Gastrocnemius medialis (tissue), 4 donors: ENCODE measurements around the gene LRRC56.

Source experiments
- CTCF ChIP-seq, 5 experiments: fragments of 450-650 bp in 3 of 5; fragments of 200-600 bp in 2 of 5; sonication (generic) in 2 of 5; IDR thresholded peaks in 4 of 5; conservative IDR thresholded peaks in 1 of 5; 1 replicate in 4 of 5; 2 replicates in 1 of 5; pipeline ENCODE4 v1.5.1; 2016 to 2019; ENCODE audit warnings: antibody characterized with exemption in 5 of 5, mild to moderate bottlenecking in 3 of 5, moderate library complexity in 3 of 5
- POLR2A ChIP-seq, 2 donors: fragments of 450-650 bp; IDR thresholded peaks; one replicate each; pipeline ENCODE4 v1.6.1; 2017; ENCODE audit warnings: antibody characterized with exemption in 2 of 2, mild to moderate bottlenecking in 2 of 2, moderate library complexity in 2 of 2

DNA sequence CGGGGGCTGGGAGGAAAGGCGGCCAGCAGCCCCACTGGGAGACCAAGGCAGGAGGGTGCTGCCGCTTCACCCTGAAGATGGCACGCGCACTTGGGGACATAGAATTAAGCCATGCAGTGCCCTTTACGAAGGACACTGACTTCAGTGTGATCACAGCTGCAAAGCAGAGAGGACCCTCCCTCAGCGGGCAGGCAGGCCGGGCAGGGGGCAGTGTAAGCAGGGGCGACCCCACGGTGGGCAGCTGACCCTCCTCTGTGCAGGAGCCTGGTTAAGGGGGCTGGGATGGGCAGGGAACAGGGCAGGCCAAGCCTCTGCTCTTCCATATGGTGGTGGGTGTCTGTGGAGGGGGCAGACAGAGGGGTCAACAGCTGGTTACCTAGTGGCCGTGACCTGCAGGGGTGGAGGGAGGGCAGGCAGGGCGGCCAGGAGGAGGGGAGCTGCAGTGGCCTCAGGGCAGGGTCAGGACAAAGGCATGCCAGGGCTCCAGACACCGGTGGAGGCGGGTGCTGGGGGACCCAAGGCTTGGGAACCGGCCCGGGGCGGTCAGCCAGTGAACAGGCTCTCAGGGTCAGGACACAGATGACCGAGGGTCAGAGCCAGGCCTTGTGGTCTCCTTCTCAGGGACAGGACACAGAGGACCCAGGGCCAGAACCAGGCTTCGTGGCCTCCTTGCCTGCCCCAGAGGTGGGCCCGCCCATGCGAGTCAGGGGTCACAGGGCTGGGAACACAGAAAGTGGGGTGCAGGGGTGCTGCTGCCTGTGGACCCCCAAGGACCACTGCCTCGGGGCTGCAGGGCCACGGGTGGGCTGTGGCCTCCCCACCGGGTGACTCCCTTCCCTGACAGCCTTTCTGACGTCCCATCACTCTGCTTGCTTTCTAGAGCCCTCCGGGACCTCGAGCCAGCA is 16.0 kb downstream of the LRRC56 start:
- TF ChIP-seq POLR2A (IDR thresholded peaks at IDR 0.05) = no peak
- TF ChIP-seq CTCF (IDR thresholded peaks at IDR 0.05 in 4 of 5, conservative IDR thresholded peaks at IDR 0.05 in 1 of 5) = no peak
